Endothelial cell of umbilical vein (primary cell): ENCODE measurements around the gene RASA2. TPM values are rescaled to one million over a fixed set of nuclear protein-coding genes. Genes with fewer than 3 reads are reported as not detected.

Source experiments
- BruUV-seq: library from RNA; stranded (reverse); fragments of 400-500 nt; replicated peaks from 2 replicates; lab custom pipeline; 2021; lab: Mats Ljungman, UMichigan
- CTCF ChIA-PET: fragments of 300-600, 350-600 bp; sonication (Branson Sonifier 250); formaldehyde crosslinking; loops from one replicate; lab custom pipeline; 2021; ENCODE audit warnings: antibody characterized with exemption, inconsistent platforms; lab: Charles Lee
- POLR2A ChIA-PET: fragments of 300-600, 350-600 bp; sonication (Branson Sonifier 250); formaldehyde crosslinking; loops from one replicate; lab custom pipeline; 2021; ENCODE audit warnings: antibody characterized with exemption, inconsistent platforms; lab: Charles Lee
- DNase-seq: peaks from one replicate; pipeline ENCODE4 v3.0.0-alpha.2; 2011; ENCODE audit warnings: low read depth, low spot score
- FAIRE-seq: peaks from 2 replicates; lab custom pipeline; 2011; peaks lifted over from hg19 to GRCh38; lab: Jason Lieb, UNC
- H2AFZ ChIP-seq: 2 replicates; pipeline ENCODE4 v1.6.0; 2012; ENCODE audit warnings: low read depth, low read length, control low read depth, inconsistent platforms
- H3K27ac ChIP-seq: 2 replicates; pipeline ENCODE4 v1.5.1; 2011; ENCODE audit warnings: low read depth, mild to moderate bottlenecking, control low read depth, low read length, moderate library complexity; ENCODE audit not compliant: insufficient read depth
- H3K27me3 ChIP-seq, 2 experiments: 2 replicates each; pipeline versions ENCODE4 v1.6.0 to v1.6.1; 2011; ENCODE audit warnings: low read length in 2 of 2, mixed read lengths in 1 of 2; ENCODE audit not compliant: control insufficient read depth in 2 of 2, insufficient read depth in 2 of 2
- H3K36me3 ChIP-seq, 2 experiments: 2 replicates in 1 of 2; 3 replicates in 1 of 2; pipeline ENCODE4 v1.5.1; 2011; ENCODE audit warnings: low read length in 2 of 2, mild to moderate bottlenecking in 1 of 2, moderate library complexity in 1 of 2; ENCODE audit not compliant: control insufficient read depth in 2 of 2, insufficient read depth in 2 of 2; ENCODE audit errors: extremely low read depth in 1 of 2
- H3K4me1 ChIP-seq: 3 replicates; pipeline ENCODE4 v1.5.1; 2011; ENCODE audit warnings: mild to moderate bottlenecking, low read length; ENCODE audit not compliant: control insufficient read depth, insufficient read depth; ENCODE audit errors: extremely low read depth
- H3K4me2 ChIP-seq: 2 replicates; pipeline ENCODE4 v1.6.1; 2011; ENCODE audit warnings: low read length, control low read depth, mixed read lengths; ENCODE audit not compliant: insufficient read depth
- H3K4me3 ChIP-seq, 3 experiments: fragments of 200-600 bp in 1 of 3; sonication (generic), shearing (Covaris generic) in 1 of 3; replicated peaks in 1 of 3; 2 replicates each; pipeline ENCODE4 v1.5.1; 2011 to 2016; ENCODE audit warnings: control low read depth in 3 of 3, low read length in 3 of 3, mild to moderate bottlenecking in 2 of 3, inconsistent platforms in 1 of 3, low read depth in 1 of 3, moderate library complexity in 1 of 3; ENCODE audit not compliant: insufficient read depth in 1 of 3
- H3K79me2 ChIP-seq: 2 replicates; pipeline ENCODE4 v1.6.0; 2012; ENCODE audit warnings: low read length, inconsistent platforms; ENCODE audit not compliant: control insufficient read depth, insufficient read depth
- H3K9ac ChIP-seq: replicated peaks from 2 replicates; pipeline ENCODE3; 2011; ENCODE audit warnings: low read length, control low read depth; ENCODE audit not compliant: insufficient read depth; ENCODE audit errors: extremely low read depth
- H3K9me1 ChIP-seq: replicated peaks from 3 replicates; pipeline ENCODE4 v1.6.0; 2011; ENCODE audit warnings: mild to moderate bottlenecking, low read length; ENCODE audit not compliant: control insufficient read depth, insufficient read depth; ENCODE audit errors: extremely low read depth
- H3K9me3 ChIP-seq: replicated peaks from 2 replicates; pipeline ENCODE4 v1.5.1; 2012; ENCODE audit warnings: low read length, inconsistent platforms; ENCODE audit not compliant: control insufficient read depth, insufficient read depth
- H4K20me1 ChIP-seq: replicated peaks from 2 replicates; pipeline ENCODE3; 2011; ENCODE audit warnings: mild to moderate bottlenecking, low read length; ENCODE audit not compliant: control insufficient read depth, insufficient read depth; ENCODE audit errors: extremely low read depth
- CTCF ChIP-seq, 2 donors: IDR thresholded peaks; 1 replicate in 1 of 2; 2 replicates in 1 of 2; pipeline ENCODE4 v1.5.1; 2011; ENCODE audit warnings: low read length in 2 of 2, mild to moderate bottlenecking in 2 of 2, moderate library complexity in 2 of 2, control low read depth in 1 of 2, inconsistent platforms in 1 of 2, low read depth in 1 of 2; ENCODE audit not compliant: insufficient read depth in 1 of 2; ENCODE audit errors: extremely low read depth in 1 of 2
- EZH2 ChIP-seq: IDR thresholded peaks from 2 replicates; pipeline ENCODE4 v1.6.1; 2012; ENCODE audit warnings: borderline replicate concordance, low read depth, mild to moderate bottlenecking, moderate library complexity, low read length, inconsistent platforms; ENCODE audit not compliant: severe bottlenecking
- FOS ChIP-seq: IDR thresholded peaks from 2 replicates; pipeline ENCODE4 v1.6.1; 2011; ENCODE audit warnings: mild to moderate bottlenecking, low read length, moderate library complexity, borderline replicate concordance; ENCODE audit not compliant: insufficient read depth
- GATA2 ChIP-seq: IDR thresholded peaks from 2 replicates; pipeline ENCODE4 v1.7.0; 2011; ENCODE audit warnings: low read depth, mild to moderate bottlenecking, moderate library complexity, mixed read lengths, low read length; ENCODE audit not compliant: insufficient read length, insufficient read depth
- JUN ChIP-seq: IDR thresholded peaks from 2 replicates; pipeline ENCODE4 v1.6.1; 2011; ENCODE audit warnings: borderline replicate concordance, low read depth; ENCODE audit not compliant: insufficient read length, insufficient read depth
- MAX ChIP-seq: IDR thresholded peaks from 2 replicates; pipeline ENCODE4 v1.6.1; 2011; ENCODE audit not compliant: insufficient read depth, insufficient read length
- MYC ChIP-seq: IDR thresholded peaks from one replicate; pipeline ENCODE4 v1.6.1; 2011; ENCODE audit warnings: mild to moderate bottlenecking, low read depth, low read length
- POLR2A ChIP-seq: IDR thresholded peaks from 2 replicates; pipeline ENCODE4 v1.6.1; 2012; ENCODE audit warnings: low read depth, mild to moderate bottlenecking, control low read depth, low read length
- POLR2AphosphoS5 ChIP-seq: IDR thresholded peaks from 2 replicates; pipeline ENCODE4 v1.6.1; 2012; ENCODE audit warnings: low read depth, mild to moderate bottlenecking, control low read depth, low read length, moderate library complexity; ENCODE audit not compliant: insufficient read depth
- dilution Hi-C: fragments of 300-500 bp; cut with MboI; formaldehyde crosslinking; loops from one replicate; pipeline ENCODE4 v1.15.0; 2019; ENCODE audit warnings: low sequenced_read_pairs; ENCODE audit not compliant: extremely low pct_ligation_motif_present
- intact Hi-C: fragments of 100-400 bp; cut with micrococcal nuclease; formaldehyde crosslinking; loops from one replicate; pipeline ENCODE4 v1.10.0; 2022
- polyA plus RNA-seq, 4 experiments: library from polyadenylated mRNA; depleted of rRNA in 3 of 4; stranded (reverse) in 3 of 4; unstranded in 1 of 4; fragments of >200 nt; gene quantifications; 2 replicates each; pipeline versions ENCODE4 v1.2.1 to v1.2.3, GENCODE V29; 2011 to 2012; ENCODE audit warnings: missing spikeins in 1 of 4
- total RNA-seq: library from RNA; stranded (reverse); gene quantifications from 2 replicates; pipeline ENCODE4 v1.2.3, GENCODE V29; 2021

RASA2 gene
- total and polyA plus RNA-seq, 2 donors (not counting 3 experiments of a cell fraction or from before 2014, with no cell fraction given): 3.1 to 20.2 TPM

GRCh38 chr3:141646760-141647561 is 160.1 kb downstream of the RASA2 start:
- TF ChIP-seq POLR2AphosphoS5 (no peak), GATA2 (no peak), EZH2 (no peak), MAX (no peak), POLR2A (no peak), JUN (no peak), FOS (no peak), CTCF (IDR thresholded peaks at IDR 0.05; ENCODE audit: extremely low read depth in 1 of 2, insufficient read depth in 1 of 2, low read depth in 1 of 2, low read length in 2 of 2) (no peak), MYC (no peak)
- H3K27ac ChIP-seq: no peak overlapping the region
- peak overlapping the region; percentile 1 for H2AFZ ChIP-seq
- no peaks in the 10 kb centered on the region for H3K4me1 ChIP-seq
- H3K4me3 ChIP-seq: no peak overlapping the region
- H3K79me2 ChIP-seq: no peaks in the 10 kb centered on the region
- H3K36me3 ChIP-seq: no peaks in the 10 kb centered on the region
- H3K9ac ChIP-seq: no peak overlapping the region
- ChIA-PET POLR2A (no interaction called here), CTCF (no interaction called here)
- no TSS peak for BruUV-seq
- H4K20me1 ChIP-seq: no peaks in the 10 kb centered on the region
- FAIRE-seq (peak; percentile 78), DNase-seq (peak; percentile 58)
- dilution Hi-C loops: no loop called here
- no peaks in the 10 kb centered on the region for H3K27me3 ChIP-seq
- H3K9me1 ChIP-seq: no peaks in the 10 kb centered on the region
- intact Hi-C loops: loop anchor here (10.0 kb wide), 2 partner anchors 342 to 348 kb away; no protein-coding TSS in a partner anchor
- no peak overlapping the region for H3K4me2 ChIP-seq
- H3K9me3 ChIP-seq: no peaks in the 10 kb centered on the region
